SU-DHL-6 (cell line): Measurements from ENCODE around the gene ZNF14.

Experiments
- CTCF ChIP-seq: fragments of 200-600 bp; sonication (generic); IDR thresholded peaks from one replicate; pipeline ENCODE4 v1.5.1; 2017; ENCODE audit warnings: antibody characterized with exemption, mild to moderate bottlenecking, low read length, moderate library complexity; ENCODE audit not compliant: insufficient read depth, poor library complexity, severe bottlenecking
- EZH2phosphoT487 ChIP-seq: fragments of 200-600 bp; sonication (generic), shearing (Covaris generic); conservative IDR thresholded peaks from 2 replicates; pipeline ENCODE4 v1.6.1; 2018; ENCODE audit warnings: mild to moderate bottlenecking, antibody characterized with exemption, low read length, moderate library complexity, mixed read lengths

GRCh38 chr19:19661675-19662251 is 71.1 kb downstream of the ZNF14 start:
- no peak for TF ChIP-seq CTCF
- TF ChIP-seq EZH2phosphoT487: no peak
